ENCODE measurements around the gene GPR35.
A peak's percentile ranks its signal among the peaks of the same experiment; 100 is the strongest.

Gene GPR35

DNA sequence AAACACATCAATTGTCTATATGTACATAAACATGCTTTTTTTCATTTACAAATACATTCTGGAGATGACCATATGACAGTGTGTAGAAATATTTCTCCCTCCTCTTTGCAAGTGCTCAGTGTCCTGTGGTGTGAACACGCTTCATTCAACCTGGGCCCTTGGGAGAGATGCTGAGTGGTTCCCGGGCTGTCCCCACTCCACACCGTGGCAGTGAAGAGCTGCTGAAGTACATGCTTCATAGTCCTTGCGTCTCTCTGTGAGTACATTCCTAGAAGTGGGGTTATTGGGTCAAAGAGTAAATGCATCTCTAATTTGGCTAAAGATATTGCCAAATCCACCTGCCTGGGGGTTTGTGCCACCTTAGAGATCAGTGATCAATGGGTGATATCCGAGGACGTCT, 6.5 kb upstream of the GPR35 start:
- ATAC-seq (ENCODE audit: low read depth) = no peak
- Histone ChIP-seq H3K9me3 (ENCODE audit: severe bottlenecking) (no peaks in the 10 kb centered on the region), H3K4me1 (ENCODE audit: insufficient read depth, poor library complexity, severe bottlenecking) (no peaks in the 10 kb centered on the region)

GRCh38 chr2:240619506-240620148, 5.7 kb upstream of the GPR35 start:
- DNase-seq (ENCODE audit: low spot score) (peak; percentile 32), ATAC-seq (ENCODE audit: low read depth) (no peak; the same call in 2 of the 3 replicates)
- no peak for TF ChIP-seq CTCF (IDR thresholded peaks at IDR 0.05; ENCODE audit: poor library complexity, severe bottlenecking)
- H3K9me3 ChIP-seq (ENCODE audit: severe bottlenecking) = no peaks in the 10 kb centered on the region
- H3K36me3 ChIP-seq (ENCODE audit: low read depth) = no peaks in the 10 kb centered on the region
- H3K4me1 ChIP-seq (ENCODE audit: insufficient read depth, poor library complexity, severe bottlenecking) = no peaks in the 10 kb centered on the region
- no peaks in the 10 kb centered on the region for H3K27me3 ChIP-seq (ENCODE audit: insufficient read depth, poor library complexity, severe bottlenecking)
- no peak overlapping the region for H3K27ac ChIP-seq (ENCODE audit: poor library complexity, severe bottlenecking)
- H3K4me3 ChIP-seq (ENCODE audit: severe bottlenecking) = no peak overlapping the region

More for the DNA sequence above, 6.5 kb upstream of the GPR35 start:
- Histone ChIP-seq H3K27me3 (ENCODE audit: insufficient read depth, poor library complexity, severe bottlenecking) (no peaks in the 10 kb centered on the region), H3K27ac (ENCODE audit: poor library complexity, severe bottlenecking) (no peak overlapping the region), H3K36me3 (ENCODE audit: low read depth) (no peaks in the 10 kb centered on the region), H3K4me3 (ENCODE audit: severe bottlenecking) (no peak overlapping the region)
- no peak for TF ChIP-seq CTCF (IDR thresholded peaks at IDR 0.05; ENCODE audit: poor library complexity, severe bottlenecking)
- no peak for DNase-seq (ENCODE audit: low spot score)

DNA sequence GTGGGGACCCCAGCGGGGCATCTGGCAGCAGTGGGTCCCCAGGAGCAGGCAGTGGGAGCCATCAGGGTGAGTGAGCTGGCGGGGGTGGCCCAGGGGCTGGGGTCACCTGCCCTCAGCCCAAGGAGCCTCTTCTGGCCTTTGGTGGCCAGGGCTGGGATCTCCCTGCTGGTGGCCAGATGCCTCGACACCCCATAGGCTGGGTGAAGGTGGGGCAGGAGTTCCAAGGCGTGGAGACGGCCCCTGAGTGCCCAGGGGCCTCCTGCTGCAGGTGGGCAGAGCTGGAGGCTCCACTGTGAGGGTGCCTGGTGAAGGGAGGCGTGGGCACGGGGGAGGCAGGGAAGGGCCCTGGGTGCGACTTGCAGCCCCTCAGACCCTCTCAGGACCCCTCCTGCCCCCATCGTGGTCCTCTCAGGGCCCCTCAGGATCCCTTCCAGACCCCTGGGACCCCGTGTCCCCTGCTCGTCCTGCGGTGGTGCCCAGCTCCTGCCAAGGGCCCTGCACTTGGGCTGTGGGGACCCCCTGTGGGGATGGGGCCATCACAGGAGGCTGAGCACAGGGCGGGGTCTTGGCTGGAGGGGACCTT, 5.0 kb upstream of the GPR35 start:
- Histone ChIP-seq H3K4me3 (ENCODE audit: severe bottlenecking) (no peak overlapping the region), H3K36me3 (ENCODE audit: low read depth) (no peaks in the 10 kb centered on the region), H3K27me3 (ENCODE audit: insufficient read depth, poor library complexity, severe bottlenecking) (no peaks in the 10 kb centered on the region), H3K27ac (ENCODE audit: poor library complexity, severe bottlenecking) (no peak overlapping the region), H3K9me3 (ENCODE audit: severe bottlenecking) (no peaks in the 10 kb centered on the region), H3K4me1 (ENCODE audit: insufficient read depth, poor library complexity, severe bottlenecking) (no peaks in the 10 kb centered on the region)
- no peak for TF ChIP-seq CTCF (IDR thresholded peaks at IDR 0.05; ENCODE audit: poor library complexity, severe bottlenecking)
- DNase-seq (ENCODE audit: low spot score) = peak; percentile 49
- no peak for ATAC-seq (ENCODE audit: low read depth)

DNA sequence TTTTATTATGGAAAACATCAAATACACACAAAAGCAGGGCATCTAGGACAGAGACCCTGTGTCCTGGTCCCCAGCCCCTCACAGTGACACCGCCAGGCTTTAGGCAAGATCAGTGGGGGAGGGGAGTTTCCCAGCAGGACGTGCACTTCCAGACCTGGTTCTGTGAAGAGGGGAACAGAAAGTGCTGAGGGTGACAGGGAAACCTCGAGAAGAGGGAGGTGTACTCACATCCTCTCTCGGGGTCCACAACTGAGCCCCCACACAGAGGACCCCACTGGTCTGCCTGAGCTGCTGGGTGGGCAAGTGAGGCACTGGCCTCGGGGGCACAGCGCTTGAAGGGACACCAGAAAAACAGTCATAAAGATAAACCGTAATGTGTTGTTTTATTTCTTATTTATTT, 4.4 kb upstream of the GPR35 start:
- DNase-seq (ENCODE audit: low spot score) (peak; percentile 18), ATAC-seq (ENCODE audit: low read depth) (no peak)
- H3K36me3 ChIP-seq (ENCODE audit: low read depth) = no peaks in the 10 kb centered on the region
- no peak for TF ChIP-seq CTCF (IDR thresholded peaks at IDR 0.05; ENCODE audit: poor library complexity, severe bottlenecking)
- no peaks in the 10 kb centered on the region for H3K9me3 ChIP-seq (ENCODE audit: severe bottlenecking)
- H3K4me1 ChIP-seq (ENCODE audit: insufficient read depth, poor library complexity, severe bottlenecking) = no peaks in the 10 kb centered on the region
- no peaks in the 10 kb centered on the region for H3K27me3 ChIP-seq (ENCODE audit: insufficient read depth, poor library complexity, severe bottlenecking)
- H3K4me3 ChIP-seq (ENCODE audit: severe bottlenecking) = no peak overlapping the region
- H3K27ac ChIP-seq (ENCODE audit: poor library complexity, severe bottlenecking) = no peak overlapping the region

DNA sequence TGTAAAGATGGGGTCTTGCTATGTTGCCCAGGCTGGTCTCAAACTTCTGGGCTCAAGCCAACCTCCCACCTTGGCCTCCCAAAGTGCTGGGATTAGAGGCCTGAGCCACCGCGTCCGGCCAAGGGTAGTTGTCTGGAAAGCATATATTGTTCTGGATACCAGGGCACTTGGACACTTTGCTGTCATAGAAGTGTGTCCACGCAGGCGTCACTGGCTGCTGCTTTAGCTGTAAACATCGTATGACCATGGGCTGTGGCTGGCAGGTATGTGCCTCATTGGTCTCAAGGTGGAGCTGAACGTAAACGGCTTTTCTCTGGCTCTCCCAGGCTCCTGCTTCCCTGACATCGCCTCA, 3.2 kb upstream of the GPR35 start:
- H3K36me3 ChIP-seq (ENCODE audit: low read depth) = no peaks in the 10 kb centered on the region
- no peak overlapping the region for H3K27ac ChIP-seq (ENCODE audit: poor library complexity, severe bottlenecking)
- no peak for TF ChIP-seq CTCF (IDR thresholded peaks at IDR 0.05; ENCODE audit: poor library complexity, severe bottlenecking)

More for the DNA sequence above, 3.2 kb upstream of the GPR35 start:
- no peaks in the 10 kb centered on the region for H3K9me3 ChIP-seq (ENCODE audit: severe bottlenecking)
- no peaks in the 10 kb centered on the region for H3K4me1 ChIP-seq (ENCODE audit: insufficient read depth, poor library complexity, severe bottlenecking)
- ATAC-seq (ENCODE audit: low read depth) (no peak), DNase-seq (ENCODE audit: low spot score) (no peak)
- H3K4me3 ChIP-seq (ENCODE audit: severe bottlenecking) = no peak overlapping the region
- H3K27me3 ChIP-seq (ENCODE audit: insufficient read depth, poor library complexity, severe bottlenecking) = no peaks in the 10 kb centered on the region

Data from RWPE2 (cell line).